Left lobe of liver (tissue), 2 donors: Measurements from ENCODE around the gene XRCC4. TPM values are rescaled to one million over a fixed set of nuclear protein-coding genes. Genes with fewer than 3 reads are reported as not detected.
"Not testable (repeated sequence)": the region's sequence is repeated elsewhere in the genome, so short reads cannot be mapped to it uniquely, and the experiment has no call there.

Source experiments
- ATAC-seq: fragments of 200-7000 bp; cut with Tn5 transposase; one replicate; pipeline ENCODE4 v1.9.1; 2020; ENCODE audit warnings: mild to moderate bottlenecking, moderate library complexity
- DNase-seq: peaks from one replicate; pipeline ENCODE4 v3.0.0-alpha.2; 2020; ENCODE audit warnings: low spot score
- total RNA-seq: library from RNA; stranded (reverse); gene quantifications from one replicate; pipeline ENCODE4 v1.2.1, GENCODE V29; 2021
- donor health status: DM: no; HTN: no; CAD: no; lungs with moderate emphysema.
- donor health status: DM: no; HTN: yes; CAD: no.

XRCC4 gene
- total RNA-seq, 1 donor from 2014 or later = 1.8 TPM

GRCh38 chr5:83340511-83340918 lies 263.2 kb downstream of the XRCC4 start:
- ATAC-seq = no peak

GRCh38 chr5:83341815-83342334 lies 264.5 kb downstream of the XRCC4 start:
- no peak for ATAC-seq

More at GRCh38 chr5:83340511-83340918, 263.2 kb downstream of the XRCC4 start:
- no peak for DNase-seq

GRCh38 chr5:83342465-83342864 lies 265.1 kb downstream of the XRCC4 start:
- DNase-seq (no peak), ATAC-seq (no peak)

More at GRCh38 chr5:83341815-83342334, 264.5 kb downstream of the XRCC4 start:
- no peak for DNase-seq

- ATAC-seq = no peak
These were observed 266.0 kb downstream of the XRCC4 start for GRCh38 chr5:83343299-83343698.

GRCh38 chr5:83345423-83345822 lies 268.1 kb downstream of the XRCC4 start:
- no peak for DNase-seq
- ATAC-seq = no peak

More at GRCh38 chr5:83343299-83343698, 266.0 kb downstream of the XRCC4 start:
- DNase-seq = no peak

- DNase-seq (no peak), ATAC-seq (no peak)
These were observed 271.0 kb downstream of the XRCC4 start for GRCh38 chr5:83348281-83348780.

- ATAC-seq (no peak), DNase-seq (no peak)
These were observed 275.9 kb downstream of the XRCC4 start for GRCh38 chr5:83353231-83353630.

- DNase-seq (no peak), ATAC-seq (no peak)
These were observed 276.4 kb downstream of the XRCC4 start for GRCh38 chr5:83353774-83354173.

- DNase-seq = no peak
- no peak for ATAC-seq
These were observed 277.6 kb downstream of the XRCC4 start for GRCh38 chr5:83354958-83355357.

GRCh38 chr5:83355482-83356014 lies 278.2 kb downstream of the XRCC4 start:
- not testable (repeated sequence) for ATAC-seq, DNase-seq

- DNase-seq = no peak
- ATAC-seq = peak; percentile 12
These were observed 280.4 kb downstream of the XRCC4 start for GRCh38 chr5:83357621-83358231.

GRCh38 chr5:83360573-83360972 lies 283.2 kb downstream of the XRCC4 start:
- DNase-seq = no peak

GRCh38 chr5:83362526-83362925 lies 285.2 kb downstream of the XRCC4 start:
- ATAC-seq (no peak), DNase-seq (no peak)

More at GRCh38 chr5:83360573-83360972, 283.2 kb downstream of the XRCC4 start:
- ATAC-seq = no peak

- no peak for DNase-seq
- ATAC-seq = no peak
These were observed 286.0 kb downstream of the XRCC4 start for GRCh38 chr5:83363111-83363885.

GRCh38 chr5:83363886-83364275 lies 286.5 kb downstream of the XRCC4 start:
- DNase-seq = no peak
- no peak for ATAC-seq

GRCh38 chr5:83364312-83365299 lies 287.3 kb downstream of the XRCC4 start:
- DNase-seq (no peak), ATAC-seq (no peak)

GRCh38 chr5:83368319-83368718 lies 291.0 kb downstream of the XRCC4 start:
- ATAC-seq (no peak), DNase-seq (no peak)

GRCh38 chr5:83368835-83369234 lies 291.5 kb downstream of the XRCC4 start:
- DNase-seq (no peak), ATAC-seq (no peak)

GRCh38 chr5:83370957-83371356 lies 293.6 kb downstream of the XRCC4 start:
- ATAC-seq = no peak
- no peak for DNase-seq

- DNase-seq (no peak), ATAC-seq (no peak)
These were observed 294.4 kb downstream of the XRCC4 start for GRCh38 chr5:83371726-83372125.
